Right lung (tissue), 5 donors: Measurements from ENCODE around the gene THRB. TPM values are rescaled to one million over a fixed set of nuclear protein-coding genes. Genes with fewer than 3 reads are reported as not detected.

Experiments used
- DNase-seq, 2 donors: peaks; one replicate each; pipeline ENCODE4 v3.0.0-alpha.2; 2013
- polyA plus RNA-seq, 5 donors: library from polyadenylated mRNA; unstranded; fragments of 120-200 nt; gene quantifications; one replicate each; pipeline versions ENCODE4 v1.2.1 to v1.2.3, GENCODE V29; 2013; ENCODE audit warnings: inconsistent platforms in 1 of 5, low replicate concordance in 1 of 5; ENCODE audit not compliant: insufficient read length in 5 of 5, insufficient read depth in 1 of 5

Gene THRB
- polyA plus RNA-seq, 5 donors, result 9.4 to 17.6 (median 17.0) TPM

DNA sequence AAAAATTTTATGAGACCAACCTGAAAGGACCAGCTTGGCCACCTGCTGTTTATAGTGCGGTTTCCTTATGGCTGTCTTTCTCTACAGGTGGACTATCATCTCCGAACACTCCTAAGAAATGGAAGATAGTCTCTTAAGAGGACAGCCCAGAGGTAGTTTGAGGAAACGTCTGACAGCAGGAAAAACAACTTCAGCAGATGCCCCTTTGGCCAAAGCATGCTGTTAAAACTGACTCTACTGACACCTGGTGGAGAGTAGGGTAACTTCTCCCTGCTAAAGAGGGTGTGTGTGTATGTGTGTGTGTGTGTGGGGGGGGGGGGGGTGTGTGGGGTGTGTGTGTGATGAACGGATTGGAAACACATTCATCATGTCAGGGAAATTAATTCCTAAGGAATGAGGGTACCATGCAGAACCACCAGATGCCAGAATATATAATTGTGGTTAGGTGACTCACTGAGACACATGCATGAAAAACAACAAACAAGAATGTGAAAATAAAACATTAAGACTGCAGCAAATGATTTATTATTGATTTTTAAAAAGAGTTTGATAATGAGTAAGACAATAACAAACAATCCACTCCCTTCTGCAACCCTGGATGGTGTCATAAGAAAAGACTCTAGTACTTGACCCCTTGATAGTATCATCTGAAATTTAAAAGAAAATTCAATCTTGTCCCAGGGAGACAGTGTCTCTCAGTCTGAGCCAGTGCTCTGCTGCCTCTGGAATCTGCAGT, 256.5 kb downstream of the THRB start:
- peak in 1 of 2 donors; percentile 62 for DNase-seq

DNA sequence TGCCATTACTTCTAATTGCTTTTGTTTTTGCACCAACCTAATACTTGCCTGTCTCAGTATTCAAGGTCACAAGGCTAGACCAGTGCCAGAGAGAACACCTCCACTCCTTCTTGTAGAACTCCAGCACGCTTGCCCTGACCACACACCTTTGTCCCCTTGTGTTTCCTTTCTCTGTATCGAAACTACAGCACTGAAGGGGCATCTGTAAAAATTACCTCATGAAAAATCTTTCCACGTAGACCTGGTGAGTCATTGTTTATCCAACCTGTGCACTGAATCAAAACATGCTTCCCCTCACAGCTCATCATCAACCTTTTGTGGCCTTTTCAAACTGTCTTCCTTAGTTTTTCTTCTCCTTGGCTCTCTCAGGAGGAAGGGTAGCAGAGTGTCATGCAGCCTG, 259.5 kb downstream of the THRB start:
- DNase-seq, result no peak

DNA sequence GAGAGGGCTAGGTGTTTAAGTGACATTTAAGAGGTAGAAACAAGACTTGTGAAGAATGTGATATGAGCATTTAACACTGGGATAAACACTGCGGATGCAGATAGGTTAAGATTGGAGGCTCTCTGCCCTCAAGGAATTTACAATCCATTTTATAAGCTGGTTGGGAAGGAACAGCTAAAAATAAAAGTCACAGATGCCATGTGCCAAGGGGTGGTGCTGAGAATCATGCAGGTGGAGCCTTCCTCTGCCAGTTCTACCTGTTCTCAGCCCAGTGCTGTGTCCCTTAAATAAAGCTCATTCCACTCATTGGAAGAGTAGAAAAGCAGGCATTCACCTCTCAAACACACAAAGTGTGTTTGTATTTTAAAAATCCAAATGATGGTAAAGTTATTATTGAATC, 261.9 kb downstream of the THRB start:
- DNase-seq, result no peak

DNA sequence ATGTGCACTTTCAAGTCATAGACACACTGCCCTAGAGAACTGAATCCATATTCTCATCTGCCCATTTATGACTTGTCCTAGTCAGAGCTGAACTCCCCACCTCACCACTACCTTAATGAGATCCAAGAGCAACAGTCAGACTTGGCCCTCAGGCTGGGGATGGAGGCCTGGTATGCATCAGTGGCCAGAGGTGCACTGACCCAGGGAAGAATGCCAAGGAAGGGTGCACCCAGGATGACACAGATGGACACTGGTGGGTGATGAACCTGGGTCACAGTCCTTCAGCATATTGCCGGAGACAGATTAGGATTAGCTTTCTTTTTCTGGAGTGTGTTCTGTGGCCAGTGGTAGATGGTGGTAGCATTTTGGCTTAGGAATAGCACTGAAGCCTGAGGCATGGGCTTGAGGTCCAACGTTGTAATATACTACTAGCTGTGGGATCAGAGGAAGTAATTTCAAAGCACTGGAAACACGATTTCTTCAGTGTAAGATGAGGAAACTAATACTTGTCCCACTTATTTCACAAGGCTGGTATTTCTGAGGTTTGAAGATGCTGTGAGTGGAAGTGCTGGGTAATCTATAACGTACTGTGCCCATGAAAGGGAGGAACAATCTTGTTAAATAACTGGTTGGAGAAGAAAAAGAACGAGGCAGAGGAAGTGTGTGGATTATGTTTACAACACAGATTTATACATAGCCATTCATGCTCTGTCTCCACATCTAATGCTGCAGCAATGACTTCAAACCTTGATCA, 265.0 kb downstream of the THRB start:
- no peak for DNase-seq

DNA sequence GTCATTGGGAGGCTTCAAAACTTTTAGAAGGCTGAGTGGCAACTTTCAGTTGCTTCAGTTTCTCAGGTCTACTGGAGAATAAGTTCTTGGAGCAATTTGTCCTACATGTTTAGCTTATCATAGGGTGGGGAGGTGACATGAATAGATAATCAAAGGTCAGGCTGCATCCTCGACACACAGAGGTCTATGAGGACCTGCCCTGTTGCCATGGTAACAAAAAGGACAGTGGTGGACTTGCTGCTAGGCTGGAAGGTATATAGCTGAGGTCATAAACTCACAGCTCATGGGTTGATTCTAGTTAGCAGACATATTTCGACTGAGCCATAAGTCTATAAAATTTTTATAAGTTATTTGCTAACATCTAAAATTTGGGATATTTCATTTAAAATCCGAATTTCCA, 267.0 kb downstream of the THRB start:
- DNase-seq, result no peak

DNA sequence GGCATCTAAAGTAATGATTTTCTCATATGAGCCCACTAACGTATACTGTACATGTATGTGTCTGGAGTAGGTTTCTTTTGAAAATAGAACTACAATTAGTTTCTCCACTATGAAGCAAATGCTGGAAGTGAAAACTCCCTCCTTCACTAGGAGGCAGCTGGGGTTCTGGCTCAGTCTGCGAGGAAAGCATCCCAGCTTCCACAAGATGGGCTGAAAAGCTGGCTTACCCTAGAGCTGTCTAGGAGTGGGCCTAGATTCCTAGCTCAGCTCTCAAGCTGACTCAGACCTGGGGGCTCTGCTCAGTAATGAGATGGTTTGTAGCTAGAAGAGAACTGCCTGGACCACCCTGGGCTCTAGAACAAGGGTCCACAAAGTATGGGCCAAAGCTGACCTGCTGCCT, 268.3 kb downstream of the THRB start:
- peak; percentile 19 to 23 for DNase-seq

DNA sequence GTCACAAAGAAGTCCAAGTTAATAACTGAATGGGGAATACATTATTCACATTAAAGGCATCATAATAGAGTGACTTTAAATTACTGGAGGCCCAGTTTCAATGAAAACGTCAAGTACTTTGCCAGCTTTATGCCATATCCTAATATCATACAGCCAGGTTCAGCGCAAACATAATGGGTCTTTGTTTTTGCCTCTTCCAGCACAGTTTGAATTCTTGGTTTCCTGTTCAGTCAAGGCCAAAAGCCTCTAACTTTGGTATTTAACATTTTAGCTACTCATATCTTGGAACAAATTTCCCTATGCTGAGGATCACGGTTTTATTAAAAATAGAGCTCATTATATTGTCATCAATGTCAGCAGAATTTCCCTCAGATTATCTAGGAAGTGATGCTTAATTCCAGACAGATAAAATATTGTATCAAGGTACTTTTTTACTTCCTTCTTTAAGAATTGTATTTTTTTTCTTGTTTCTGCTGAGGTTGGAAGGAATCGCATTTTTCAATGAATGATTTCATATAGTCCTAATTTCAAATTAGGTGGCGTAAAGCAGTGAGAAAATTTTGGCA, 269.2 kb downstream of the THRB start:
- peak; percentile 23 to 24 for DNase-seq

DNA sequence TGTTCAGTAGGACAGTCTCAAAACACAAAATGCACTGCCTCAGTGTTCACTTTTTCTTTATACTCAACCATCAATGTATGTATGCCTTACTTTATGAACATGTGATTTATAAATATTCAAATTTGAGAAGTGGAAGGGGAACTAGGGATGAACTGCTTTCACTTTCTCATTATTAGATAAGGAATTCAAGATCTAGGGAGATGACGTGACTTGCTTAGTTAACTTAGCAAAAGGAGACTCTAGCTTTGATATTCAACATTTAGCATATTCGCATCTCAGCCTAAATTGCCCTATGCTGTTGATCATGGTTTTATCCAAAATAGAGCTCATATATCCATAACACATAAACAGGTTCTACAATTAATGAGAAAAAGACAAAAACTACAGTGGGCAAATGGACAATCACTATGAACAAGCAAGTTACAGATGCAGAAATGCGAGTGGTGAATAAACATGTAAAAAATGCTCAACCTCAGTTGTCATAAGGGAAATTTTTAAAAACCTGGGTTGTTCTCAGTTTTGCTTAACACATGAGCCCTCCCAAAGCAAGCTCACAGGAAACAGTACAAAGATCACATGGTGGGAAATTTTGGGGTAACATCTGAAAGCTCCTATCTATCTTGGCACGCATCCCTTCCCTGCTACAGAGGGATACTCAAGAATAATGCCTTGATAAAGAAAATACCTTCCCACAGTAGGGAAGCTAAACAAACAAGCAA, 269.8 kb downstream of the THRB start:
- no peak for DNase-seq

DNA sequence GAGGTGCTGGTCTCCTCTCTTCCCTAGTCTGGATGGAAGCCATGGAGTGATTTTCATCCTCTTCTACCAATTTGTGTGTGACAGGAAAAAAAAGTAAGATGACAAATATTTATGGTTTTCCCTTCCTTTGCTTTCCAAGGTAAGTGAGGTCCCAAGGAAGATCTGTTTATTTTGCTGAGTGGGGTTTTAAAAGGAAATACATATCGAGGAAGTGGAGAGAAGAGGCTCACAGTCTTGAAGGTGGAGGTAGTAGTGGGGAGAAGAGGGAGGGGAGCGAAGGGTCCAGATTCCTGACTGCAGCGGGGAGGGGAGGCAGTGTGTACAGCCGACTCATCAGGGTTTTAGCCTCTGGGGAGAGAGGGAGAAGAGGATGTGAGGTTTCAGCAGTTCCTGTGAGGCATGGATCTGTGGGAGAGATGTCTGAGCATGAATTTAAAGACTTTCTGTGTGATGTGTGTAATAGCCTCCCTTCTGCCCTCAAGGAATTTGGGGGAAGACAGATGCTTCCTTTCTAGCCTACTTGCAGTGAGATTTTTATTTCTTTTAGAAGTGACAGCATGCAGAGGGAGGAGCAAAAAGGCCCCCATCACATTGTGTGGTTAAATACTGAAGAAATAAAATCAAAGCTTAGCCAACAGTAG, 272.4 kb downstream of the THRB start:
- no peak for DNase-seq

DNA sequence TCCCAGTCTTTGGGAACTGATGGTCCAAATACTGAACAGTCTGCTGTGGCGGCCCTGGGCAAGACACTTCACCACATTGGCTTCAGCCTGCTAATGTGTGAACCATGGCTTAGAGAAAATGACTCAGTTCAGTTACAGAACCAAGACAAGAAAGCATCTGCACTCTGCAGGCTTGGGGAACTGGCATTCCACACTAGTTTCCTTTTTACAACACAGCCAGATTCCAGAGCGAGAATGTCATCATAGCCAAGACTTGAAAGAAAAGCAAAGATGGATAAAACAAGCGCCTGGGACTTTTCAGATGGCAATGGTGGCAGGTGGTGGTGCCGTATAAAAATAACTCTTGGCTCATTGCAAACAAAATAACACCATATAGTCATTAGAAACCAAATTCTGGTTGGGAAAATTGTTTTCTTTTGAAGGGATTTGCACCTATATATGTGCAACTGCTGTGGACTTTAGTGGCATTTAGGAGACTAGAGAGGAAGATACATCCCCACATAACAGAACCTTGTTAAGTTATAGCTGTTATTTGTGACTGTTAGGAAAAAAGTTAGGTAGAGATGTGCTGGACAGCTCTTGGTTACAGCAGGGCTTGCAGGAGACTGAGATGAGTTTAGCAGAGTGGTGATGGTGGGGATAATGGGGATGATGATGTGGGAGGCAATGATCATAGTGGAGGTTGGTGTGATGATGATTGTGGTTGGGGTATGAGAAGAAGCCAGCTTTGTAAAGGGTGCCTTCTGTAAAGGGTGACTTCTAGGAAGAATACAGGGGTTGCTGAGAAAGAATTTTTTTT, 273.6 kb downstream of the THRB start:
- DNase-seq, result peak in 1 of 2 donors; percentile 23

DNA sequence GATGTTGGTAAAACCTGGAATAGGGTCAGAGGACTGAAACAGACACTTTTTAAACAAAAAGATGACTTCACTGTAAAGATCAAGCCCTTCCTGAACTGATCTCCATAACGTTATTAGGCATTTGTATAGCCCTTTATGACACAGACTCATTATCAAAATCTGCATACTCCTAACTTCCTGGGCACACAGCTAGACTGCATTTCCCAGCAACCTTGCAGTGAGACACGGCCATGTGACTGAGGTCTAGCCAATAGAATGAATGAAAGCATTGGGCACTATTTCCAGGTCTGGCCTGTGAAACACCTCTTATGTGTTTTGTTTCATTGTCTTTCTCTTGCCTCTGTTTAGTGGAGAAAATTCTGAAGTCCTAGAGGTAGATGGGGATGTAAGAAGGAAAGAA, 279.1 kb downstream of the THRB start:
- DNase-seq, result no peak

DNA sequence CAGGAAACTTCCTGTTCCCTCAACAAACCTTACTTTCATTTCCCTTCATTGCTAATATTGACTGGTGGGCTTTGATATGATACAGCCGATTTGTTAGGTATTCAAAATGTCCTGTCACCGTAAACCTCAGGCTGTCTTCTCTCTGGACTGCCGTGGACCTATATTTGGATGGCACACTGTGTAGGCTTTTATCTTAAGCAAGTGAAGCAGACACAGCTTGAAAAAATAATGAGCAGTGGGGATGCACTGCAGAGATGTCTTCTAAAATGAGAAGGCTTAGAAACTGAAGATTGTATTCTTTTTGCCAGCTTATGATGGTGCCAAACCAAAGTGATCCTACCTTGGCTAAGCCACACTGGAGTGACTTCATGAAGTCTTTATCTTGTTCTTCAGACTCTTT, 283.3 kb downstream of the THRB start:
- no peak for DNase-seq

DNA sequence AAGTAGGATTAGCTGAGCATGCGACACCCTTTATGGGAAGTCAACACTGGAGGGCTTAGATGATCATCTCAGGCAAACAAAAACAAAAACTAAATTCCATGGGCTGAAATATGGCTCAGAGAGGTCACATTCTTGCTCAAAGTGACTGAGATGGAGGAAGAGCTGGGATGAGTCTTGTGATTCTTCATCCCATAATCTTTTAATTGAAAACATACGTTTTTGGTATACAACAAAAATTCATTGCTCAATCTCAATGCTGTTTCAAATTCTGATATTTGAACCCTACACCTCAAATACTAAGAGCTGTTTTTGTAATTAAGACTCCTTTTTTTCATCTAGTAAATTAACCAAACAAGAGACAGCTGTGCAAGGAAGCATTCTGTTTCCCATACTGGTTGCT, 292.6 kb downstream of the THRB start:
- no peak for DNase-seq

DNA sequence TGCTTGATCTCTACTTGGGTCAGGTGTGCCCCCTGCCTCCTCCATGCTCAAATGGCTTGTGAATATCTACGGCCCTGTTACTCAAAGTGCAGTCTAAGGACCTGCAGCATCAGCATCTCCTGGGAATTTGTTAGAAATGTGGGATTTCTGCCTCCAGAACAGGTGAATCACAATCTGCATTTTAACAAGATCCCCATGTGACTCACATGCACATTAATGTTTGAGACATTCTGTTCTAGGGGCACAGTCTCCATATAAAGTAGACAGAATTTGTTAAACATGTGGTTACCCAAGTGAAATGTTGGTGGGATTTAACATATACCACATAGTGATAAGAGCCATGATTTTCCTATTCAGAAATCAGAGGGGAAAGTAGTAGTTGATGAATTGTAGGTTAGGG, 293.3 kb downstream of the THRB start:
- DNase-seq, result no peak

DNA sequence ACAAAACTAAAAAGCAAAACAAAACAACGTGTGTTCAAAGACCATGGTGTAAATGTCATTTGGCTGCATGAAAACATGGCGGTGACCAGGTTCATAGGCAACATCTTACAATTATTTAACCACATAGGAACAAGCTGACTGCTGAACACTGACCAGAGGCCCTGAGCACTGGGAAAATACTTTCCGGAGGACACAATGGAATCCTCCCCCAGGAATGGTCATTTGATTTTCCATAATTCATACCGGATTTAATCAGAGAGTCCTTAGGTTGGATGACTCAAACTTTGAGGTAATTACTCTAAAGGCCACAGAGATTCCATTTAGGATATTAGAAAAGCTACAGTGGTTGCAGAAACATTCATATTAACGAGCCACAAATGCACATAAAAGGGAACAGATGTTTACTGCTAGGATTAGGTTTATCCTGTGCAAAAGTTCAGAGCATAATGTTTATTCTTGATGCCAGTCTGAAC, 294.8 kb downstream of the THRB start:
- DNase-seq, result no peak

DNA sequence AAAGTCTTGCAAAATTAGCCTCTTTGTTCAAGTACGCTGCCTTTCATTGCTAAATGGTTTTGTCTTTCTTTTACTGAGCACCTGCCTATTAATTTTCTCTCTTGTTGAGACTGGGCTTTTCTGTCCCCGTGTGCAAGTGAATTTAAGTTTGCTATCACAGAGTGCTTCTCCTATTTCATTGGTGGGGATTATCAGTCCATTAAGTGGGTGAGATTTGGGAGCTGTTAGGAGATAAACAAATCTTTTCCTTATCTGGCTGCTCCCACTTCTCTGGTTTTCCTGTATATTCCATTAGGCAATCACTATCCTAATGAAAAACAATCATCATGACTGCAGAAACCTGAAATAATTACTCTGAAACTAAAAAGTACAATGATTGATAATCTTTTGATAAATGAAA, 295.4 kb downstream of the THRB start:
- no peak for DNase-seq

DNA sequence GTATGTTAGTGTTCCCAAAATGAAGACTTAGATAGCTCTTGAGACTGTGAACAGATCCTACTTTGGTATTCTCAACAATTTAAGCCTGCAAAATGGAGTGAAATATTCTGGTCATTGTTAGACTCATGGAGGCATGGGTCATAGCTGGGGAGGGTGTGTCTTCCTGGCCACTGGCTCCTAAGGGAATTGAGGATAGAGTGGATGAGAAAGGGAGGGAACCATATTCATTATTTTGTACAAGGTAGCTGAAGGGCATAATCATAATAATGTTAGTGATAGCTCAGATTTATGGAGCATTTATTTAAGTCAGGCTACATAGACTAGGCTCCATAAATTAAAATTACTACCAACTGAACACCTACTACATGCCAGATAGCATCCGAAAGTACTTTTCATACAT, 295.9 kb downstream of the THRB start:
- DNase-seq, result no peak

DNA sequence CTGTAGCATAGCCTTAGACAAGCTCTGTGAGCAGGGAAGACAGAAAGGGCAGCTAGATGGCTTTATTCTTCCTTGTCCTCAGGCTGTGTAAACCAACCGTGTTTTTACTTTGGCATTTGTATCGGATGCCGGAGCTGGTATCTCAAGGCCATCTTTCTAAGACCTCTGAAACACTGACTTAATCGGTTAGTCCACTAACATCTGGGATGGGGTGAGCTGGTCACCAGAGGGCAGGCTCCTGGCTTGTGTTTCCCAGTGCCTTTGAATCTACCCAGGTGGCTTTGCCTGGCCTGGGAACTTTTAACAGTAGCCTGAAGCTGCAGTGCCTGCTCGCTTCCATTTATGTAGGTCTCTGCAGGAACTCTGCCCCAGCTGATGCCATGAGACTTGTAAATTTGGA, 296.8 kb downstream of the THRB start:
- no peak for DNase-seq

DNA sequence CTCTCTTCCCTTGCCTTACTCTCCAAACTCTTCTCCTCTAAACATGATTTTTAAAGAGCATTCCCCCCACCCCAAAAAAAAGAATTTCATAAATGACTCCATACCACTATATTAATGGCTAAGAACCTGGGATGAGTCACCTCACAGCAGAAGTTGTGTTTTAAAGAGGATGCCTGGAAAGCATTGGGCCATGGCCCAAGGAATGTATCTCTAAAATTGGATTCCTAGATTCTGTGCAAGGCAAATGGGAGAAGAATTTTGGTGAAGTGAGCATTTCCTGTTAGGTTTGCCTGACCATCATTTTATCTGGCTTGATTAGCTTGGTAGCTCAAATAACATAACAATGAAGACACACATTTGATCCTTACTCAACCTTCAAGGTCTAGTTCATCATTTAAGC, 298.1 kb downstream of the THRB start:
- DNase-seq, result no peak

DNA sequence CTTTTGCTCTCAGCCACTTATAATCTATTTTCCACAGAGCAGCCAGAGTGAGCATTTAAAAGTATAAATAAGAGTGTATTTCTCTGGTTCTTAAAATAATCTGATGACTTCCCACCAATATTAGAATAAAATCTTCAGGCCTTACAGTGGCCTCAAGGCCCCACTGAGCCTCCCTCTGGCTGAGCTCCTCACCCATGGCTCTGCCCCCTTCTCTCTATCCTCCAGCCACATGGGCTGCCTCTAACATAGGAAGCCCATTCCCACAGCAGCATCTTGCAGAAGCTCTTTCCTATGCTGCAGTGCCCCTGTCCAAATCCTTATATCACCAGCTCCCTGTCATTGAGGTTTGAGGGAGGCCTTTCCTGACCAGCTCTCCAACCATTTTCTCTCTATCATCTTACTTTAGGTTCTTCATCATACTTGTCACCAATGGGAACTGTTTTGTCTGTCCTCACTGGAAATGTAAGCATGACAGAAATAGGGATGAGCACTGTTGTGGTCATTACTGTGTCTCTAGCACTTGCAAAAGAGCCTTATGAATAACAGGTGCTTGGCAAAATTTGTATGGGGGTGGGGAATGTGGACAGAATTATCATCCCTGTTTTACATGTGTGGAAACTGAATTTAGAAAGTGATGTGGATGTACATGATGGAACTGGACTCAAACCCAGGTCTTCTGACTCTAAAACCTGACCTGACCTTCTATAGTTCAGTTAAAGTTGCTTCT, 299.0 kb downstream of the THRB start:
- DNase-seq, result no peak
